NCI-H2196 (cell line): Measurements from ENCODE around the gene TOMM5.

Experiments
- DNase-seq: peaks from one replicate; lab custom pipeline; 2025; ENCODE audit not compliant: unreplicated experiment; lab: John Stamatoyannopoulos, UW

TOMM5 gene

GRCh38 chr9:37592108-37592951, at the start of gene TOMM5:
Gene TOMM5, minus strand, starts transcription at chr9:37592597. Its CDS starts 65 bp downstream, at chr9:37592532.
- DNase-seq: peak; percentile 83

GRCh38 chr9:37641331-37641730, 48.9 kb upstream of the TOMM5 start:
- DNase-seq: no peak

- DNase-seq: no peak
Measured at GRCh38 chr9:37640246-37640645, 47.8 kb upstream of the TOMM5 start.

GRCh38 chr9:37639841-37640240, 47.4 kb upstream of the TOMM5 start:
- no peak for DNase-seq

GRCh38 chr9:37639109-37639762, 46.8 kb upstream of the TOMM5 start:
- no peak for DNase-seq

- DNase-seq: no peak
Measured at GRCh38 chr9:37636511-37637448, 44.4 kb upstream of the TOMM5 start.

GRCh38 chr9:37635808-37636207, 43.4 kb upstream of the TOMM5 start:
- no peak for DNase-seq

- DNase-seq: no peak
Measured at GRCh38 chr9:37632479-37632878, 40.1 kb upstream of the TOMM5 start.

- no peak for DNase-seq
Measured at GRCh38 chr9:37626708-37627292, 34.4 kb upstream of the TOMM5 start.

GRCh38 chr9:37625758-37626147, 33.4 kb upstream of the TOMM5 start:
- DNase-seq: no peak

- no peak for DNase-seq
Measured at GRCh38 chr9:37625036-37625757, 32.8 kb upstream of the TOMM5 start.

GRCh38 chr9:37624073-37624472, 31.7 kb upstream of the TOMM5 start:
- DNase-seq: no peak

- no peak for DNase-seq
Measured at GRCh38 chr9:37623267-37623666, 30.9 kb upstream of the TOMM5 start.

GRCh38 chr9:37622462-37622861, 30.1 kb upstream of the TOMM5 start:
- DNase-seq: no peak

GRCh38 chr9:37621273-37622121, 29.1 kb upstream of the TOMM5 start:
- no peak for DNase-seq

- no peak for DNase-seq
Measured at GRCh38 chr9:37620396-37620795, 28.0 kb upstream of the TOMM5 start.

- no peak for DNase-seq
Measured at GRCh38 chr9:37619806-37620205, 27.4 kb upstream of the TOMM5 start.

- DNase-seq: no peak
Measured at GRCh38 chr9:37618817-37619216, 26.4 kb upstream of the TOMM5 start.

- DNase-seq: no peak
Measured at GRCh38 chr9:37617832-37618231, 25.4 kb upstream of the TOMM5 start.
